Vagina (tissue), 2 donors: Measurements from ENCODE around the gene NAE1. TPM values are rescaled to one million over a fixed set of nuclear protein-coding genes. Genes with fewer than 3 reads are reported as not detected.

Experiments
- DNase-seq, 2 donors: peaks; one replicate each; pipeline ENCODE4 v3.0.0-alpha.2; 2017; ENCODE audit errors: extremely low spot score in 2 of 2
- H3K27ac ChIP-seq: fragments of 200-600 bp; sonication (generic); one replicate; pipeline ENCODE4 v1.5.1; 2019
- H3K27me3 ChIP-seq: fragments of 200-600 bp; sonication (generic); one replicate; pipeline ENCODE4 v1.5.1; 2019
- H3K36me3 ChIP-seq, 2 donors: fragments of 200-600 bp; sonication (generic); one replicate each; pipeline ENCODE4 v1.5.1; 2017 to 2019
- H3K4me1 ChIP-seq: fragments of 200-600 bp; sonication (generic); one replicate; pipeline ENCODE4 v1.5.1; 2019
- H3K4me3 ChIP-seq, 2 donors: fragments of 200-600 bp; sonication (generic); 1 replicate in 1 of 2; 2 replicates in 1 of 2; pipeline ENCODE4 v1.5.1; 2016 to 2019
- H3K9me3 ChIP-seq: fragments of 200-600 bp; sonication (generic); one replicate; pipeline ENCODE4 v1.5.1; 2019
- CTCF ChIP-seq, 3 experiments: fragments of 450-650 bp in 2 of 3; fragments of 200-600 bp in 1 of 3; sonication (generic) in 1 of 3; IDR thresholded peaks; one replicate each; pipeline ENCODE4 v1.5.1; 2017 to 2019; ENCODE audit warnings: antibody characterized with exemption in 3 of 3, mild to moderate bottlenecking in 2 of 3, moderate library complexity in 2 of 3
- POLR2A ChIP-seq, 2 donors: fragments of 450-650 bp; IDR thresholded peaks; one replicate each; pipeline ENCODE4 v1.6.1; 2017; ENCODE audit warnings: antibody characterized with exemption in 2 of 2, mild to moderate bottlenecking in 2 of 2, moderate library complexity in 2 of 2
- POLR2AphosphoS5 ChIP-seq, 2 donors: sonication (generic); formaldehyde crosslinking; IDR thresholded peaks; one replicate each; pipeline ENCODE4 v1.9.0; 2017; ENCODE audit warnings: antibody characterized with exemption in 2 of 2, mild to moderate bottlenecking in 2 of 2, low read depth in 1 of 2; ENCODE audit not compliant: insufficient read depth in 1 of 2
- intact Hi-C: fragments of 100-400 bp; cut with DNase I; formaldehyde crosslinking; loops from one replicate; pipeline ENCODE4 v1.15.1; 2023
- total RNA-seq: library from RNA; depleted of rRNA; stranded (reverse); fragments of >200 nt; gene quantifications from one replicate; pipeline ENCODE4 v1.2.3, GENCODE V29; 2016

The NAE1 gene
- total RNA-seq, 1 donor from 2014 or later: 30.0 TPM

GRCh38 chr16:66786551-66786950, 44.2 kb downstream of the NAE1 start:
- no peak overlapping the region for H3K4me3 ChIP-seq
- intact Hi-C loops: no loop called here
- no peak overlapping the region for H3K27ac ChIP-seq
- no peaks in the 10 kb centered on the region for H3K36me3 ChIP-seq
- no peaks in the 10 kb centered on the region for H3K27me3 ChIP-seq
- H3K9me3 ChIP-seq: no peaks in the 10 kb centered on the region
- H3K4me1 ChIP-seq: no peaks in the 10 kb centered on the region
- TF ChIP-seq POLR2A (IDR thresholded peaks at IDR 0.05): no peak
- TF ChIP-seq POLR2AphosphoS5 (IDR thresholded peaks at IDR 0.05; ENCODE audit: insufficient read depth in 1 of 2, low read depth in 1 of 2): no peak
- TF ChIP-seq CTCF (IDR thresholded peaks at IDR 0.05): no peak
- DNase-seq: no peak

- Histone ChIP-seq H3K9me3 (no peaks in the 10 kb centered on the region), H3K4me1 (no peaks in the 10 kb centered on the region), H3K36me3 (no peaks in the 10 kb centered on the region), H3K27me3 (no peaks in the 10 kb centered on the region), H3K4me3 (no peak overlapping the region), H3K27ac (no peak overlapping the region)
- intact Hi-C loops: no loop called here
- DNase-seq: no peak
- no peak for TF ChIP-seq POLR2A (IDR thresholded peaks at IDR 0.05)
- TF ChIP-seq CTCF (IDR thresholded peaks at IDR 0.05): no peak
- no peak for TF ChIP-seq POLR2AphosphoS5 (IDR thresholded peaks at IDR 0.05; ENCODE audit: insufficient read depth in 1 of 2, low read depth in 1 of 2)
These were observed 54.3 kb downstream of the NAE1 start for GRCh38 chr16:66776457-66776856.

GRCh38 chr16:66774981-66775380, 55.8 kb downstream of the NAE1 start:
- Histone ChIP-seq H3K4me1 (no peaks in the 10 kb centered on the region), H3K27me3 (no peaks in the 10 kb centered on the region), H3K9me3 (no peaks in the 10 kb centered on the region), H3K27ac (no peak overlapping the region), H3K36me3 (no peaks in the 10 kb centered on the region), H3K4me3 (no peak overlapping the region)
- no peak for TF ChIP-seq POLR2AphosphoS5 (IDR thresholded peaks at IDR 0.05; ENCODE audit: insufficient read depth in 1 of 2, low read depth in 1 of 2)
- TF ChIP-seq CTCF (IDR thresholded peaks at IDR 0.05): no peak
- no peak for TF ChIP-seq POLR2A (IDR thresholded peaks at IDR 0.05)
- DNase-seq: no peak
- intact Hi-C loops: no loop called here

GRCh38 chr16:66758086-66758485, 72.7 kb downstream of the NAE1 start:
- intact Hi-C loops: no loop called here
- no peak for TF ChIP-seq POLR2AphosphoS5 (IDR thresholded peaks at IDR 0.05; ENCODE audit: insufficient read depth in 1 of 2, low read depth in 1 of 2)
- no peak for TF ChIP-seq POLR2A (IDR thresholded peaks at IDR 0.05)
- no peak for TF ChIP-seq CTCF (IDR thresholded peaks at IDR 0.05)
- no peak for DNase-seq

GRCh38 chr16:66754819-66755218, 76.0 kb downstream of the NAE1 start:
- no peaks in the 10 kb centered on the region for H3K27me3 ChIP-seq
- H3K27ac ChIP-seq: no peak overlapping the region
- intact Hi-C loops: no loop called here
- no peak for TF ChIP-seq POLR2A (IDR thresholded peaks at IDR 0.05)
- no peak for TF ChIP-seq POLR2AphosphoS5 (IDR thresholded peaks at IDR 0.05; ENCODE audit: insufficient read depth in 1 of 2, low read depth in 1 of 2)
- TF ChIP-seq CTCF (IDR thresholded peaks at IDR 0.05): no peak
- H3K4me3 ChIP-seq: no peak overlapping the region
- no peaks in the 10 kb centered on the region for H3K9me3 ChIP-seq
- peaks cover 17% of the 10 kb centered on the region for H3K4me1 ChIP-seq
- DNase-seq: no peak
- no peaks in the 10 kb centered on the region for H3K36me3 ChIP-seq

More at GRCh38 chr16:66758086-66758485, 72.7 kb downstream of the NAE1 start:
- Histone ChIP-seq H3K4me1 (no peaks in the 10 kb centered on the region), H3K36me3 (no peaks in the 10 kb centered on the region), H3K4me3 (no peak overlapping the region), H3K27me3 (no peaks in the 10 kb centered on the region), H3K9me3 (no peaks in the 10 kb centered on the region), H3K27ac (no peak overlapping the region)
